GM12865 (cell line): ENCODE data around the gene HECTD2.
"Not testable (repeated sequence)": the region's sequence is repeated elsewhere in the genome, so short reads cannot be mapped to it uniquely, and the experiment has no call there.

Experiments used
- DNase-seq: peaks from one replicate; pipeline ENCODE4 v3.0.0; 2010; ENCODE audit warnings: low read depth
- H3K4me3 ChIP-seq: 2 replicates; pipeline ENCODE4 v1.5.1; 2011; ENCODE audit warnings: mild to moderate bottlenecking, low read depth, low read length, control low read depth
- CTCF ChIP-seq: IDR thresholded peaks from 2 replicates; pipeline ENCODE4 v1.5.1; 2011; ENCODE audit warnings: low read length, control low read depth, low read depth, inconsistent platforms; ENCODE audit not compliant: insufficient read depth; ENCODE audit errors: missing control alignments

HECTD2 gene

GRCh38 chr10:91409869-91410637 is at the start of gene HECTD2:
TSS of gene HECTD2 (plus strand) at chr10:91410344. CDS start at chr10:91410439, 95 bp downstream.
- DNase-seq: peak; percentile 89
- peak within 1 kb of the TSS; percentile 81 for H3K4me3 ChIP-seq
- TF ChIP-seq CTCF: peak; percentile 33

- no peak for DNase-seq
- H3K4me3 ChIP-seq: no peak overlapping the region
- TF ChIP-seq CTCF: no peak
Observed at GRCh38 chr10:91360461-91360860, 49.7 kb upstream of the HECTD2 start.

- H3K4me3 ChIP-seq, DNase-seq: not testable (repeated sequence)
Observed at GRCh38 chr10:91365519-91365918, 44.6 kb upstream of the HECTD2 start.

GRCh38 chr10:91366704-91367103 is 43.4 kb upstream of the HECTD2 start:
- DNase-seq: no peak
- no peak for TF ChIP-seq CTCF
- H3K4me3 ChIP-seq: no peak overlapping the region

- DNase-seq: no peak
- no peak for TF ChIP-seq CTCF
- no peak overlapping the region for H3K4me3 ChIP-seq
Observed at GRCh38 chr10:91367127-91367531, 43.0 kb upstream of the HECTD2 start.

- H3K4me3 ChIP-seq: no peak overlapping the region
- no peak for TF ChIP-seq CTCF
- no peak for DNase-seq
Observed at GRCh38 chr10:91367558-91367957, 42.6 kb upstream of the HECTD2 start.

- TF ChIP-seq CTCF: peak; percentile 24
- not testable (repeated sequence) for H3K4me3 ChIP-seq
- DNase-seq: peak; percentile 20
Observed at GRCh38 chr10:91369978-91370589, 40.1 kb upstream of the HECTD2 start.
